ENCODE measurements around the gene C1orf87.

- TF ChIP-seq CTCF (conservative IDR thresholded peaks at IDR 0.05) (no peak), ZFX (IDR thresholded peaks at IDR 0.05) (no peak)
Measured at GRCh38 chr1:60017508-60018205, 55.9 kb downstream of the C1orf87 start.
